Osteoblast (primary cell): ENCODE data around the gene KMT2E. TPM values are rescaled to one million over a fixed set of nuclear protein-coding genes. Genes with fewer than 3 reads are reported as not detected.
A peak's percentile ranks its signal among the peaks of the same experiment; 100 is the strongest.

Experiments used
- DNase-seq: peaks from one replicate; pipeline ENCODE4 v3.0.0; 2011; ENCODE audit warnings: low spot score, mixed read lengths; ENCODE audit not compliant: insufficient read length; ENCODE audit errors: missing footprints
- H2AFZ ChIP-seq: 2 replicates; pipeline ENCODE4 v1.6.0; 2011; ENCODE audit warnings: mild to moderate bottlenecking, low read length
- H3K27ac ChIP-seq: 2 replicates; pipeline ENCODE4 v1.5.1; 2011; ENCODE audit warnings: mild to moderate bottlenecking, low read depth, low read length, moderate library complexity
- H3K27me3 ChIP-seq: 2 replicates; pipeline ENCODE4 v1.6.0; 2012; ENCODE audit warnings: mild to moderate bottlenecking, control low read depth, inconsistent platforms, low read length, moderate library complexity; ENCODE audit not compliant: insufficient read depth
- H3K36me3 ChIP-seq: 2 replicates; pipeline ENCODE4 v1.5.1; 2011; ENCODE audit warnings: mild to moderate bottlenecking, low read length, control low read depth, moderate library complexity; ENCODE audit not compliant: insufficient read depth
- H3K4me1 ChIP-seq: 2 replicates; pipeline ENCODE4 v1.5.1; 2011; ENCODE audit warnings: mild to moderate bottlenecking, low read length, control low read depth, moderate library complexity; ENCODE audit not compliant: insufficient read depth
- H3K4me2 ChIP-seq: 2 replicates; pipeline ENCODE4 v1.6.0; 2011; ENCODE audit warnings: mild to moderate bottlenecking, low read length; ENCODE audit not compliant: insufficient read depth
- H3K4me3 ChIP-seq: fragments of 200-600 bp; sonication (generic); 3 replicates; pipeline ENCODE4 v1.5.1; 2012; ENCODE audit warnings: mild to moderate bottlenecking, low read length, inconsistent platforms; ENCODE audit not compliant: insufficient read depth
- H3K79me2 ChIP-seq: 2 replicates; pipeline ENCODE4 v1.6.0; 2012; ENCODE audit warnings: mild to moderate bottlenecking, low read length, control low read depth, inconsistent platforms; ENCODE audit not compliant: insufficient read depth
- H3K9me3 ChIP-seq: 2 replicates; pipeline ENCODE4 v1.5.1; 2011; ENCODE audit warnings: low read depth, low read length, control low read depth
- H4K20me1 ChIP-seq: 2 replicates; pipeline ENCODE4 v1.6.0; 2012; ENCODE audit warnings: mild to moderate bottlenecking, low read length, control low read depth; ENCODE audit not compliant: insufficient read depth
- CTCF ChIP-seq: IDR thresholded peaks from 2 replicates; pipeline ENCODE4 v1.5.1; 2011; ENCODE audit warnings: mild to moderate bottlenecking, low read depth, low read length, moderate library complexity; ENCODE audit errors: extremely low read depth
- total RNA-seq: library from RNA; depleted of rRNA; stranded (reverse); fragments of >200 nt; gene quantifications from 2 replicates; pipeline ENCODE4 v1.2.3, GENCODE V29; 2012

The KMT2E gene
- total RNA-seq, 1 donor, result 124 TPM

GRCh38 chr7:105127179-105127578 is 113.2 kb downstream of the KMT2E start:
- Histone ChIP-seq H3K27ac (no peak overlapping the region), H2AFZ (no peak overlapping the region), H3K79me2 (peaks cover 29% of the 10 kb centered on the region), H3K4me3 (no peak overlapping the region), H3K4me1 (peaks cover 19% of the 10 kb centered on the region), H3K9me3 (no peaks in the 10 kb centered on the region), H3K36me3 (peaks cover 19% of the 10 kb centered on the region), H3K4me2 (no peak overlapping the region), H4K20me1 (peaks cover 19% of the 10 kb centered on the region), H3K27me3 (no peaks in the 10 kb centered on the region)
- no peak for DNase-seq
- no peak for TF ChIP-seq CTCF

GRCh38 chr7:105130048-105130447 is 116.0 kb downstream of the KMT2E start:
- H3K36me3 ChIP-seq, result peaks cover 20% of the 10 kb centered on the region
- H3K4me3 ChIP-seq, result no peak overlapping the region
- no peaks in the 10 kb centered on the region for H3K9me3 ChIP-seq
- H4K20me1 ChIP-seq, result peaks cover 27% of the 10 kb centered on the region
- no peak for TF ChIP-seq CTCF
- H3K4me2 ChIP-seq, result no peak overlapping the region
- no peaks in the 10 kb centered on the region for H3K27me3 ChIP-seq
- no peak overlapping the region for H3K27ac ChIP-seq
- peaks cover 56% of the 10 kb centered on the region for H3K79me2 ChIP-seq
- DNase-seq, result no peak
- no peak overlapping the region for H2AFZ ChIP-seq
- H3K4me1 ChIP-seq, result peaks cover 20% of the 10 kb centered on the region

GRCh38 chr7:105130580-105130979 is 116.6 kb downstream of the KMT2E start:
- H4K20me1 ChIP-seq, result peaks cover 28% of the 10 kb centered on the region
- TF ChIP-seq CTCF, result no peak
- peaks cover 20% of the 10 kb centered on the region for H3K4me1 ChIP-seq
- peaks cover 15% of the 10 kb centered on the region for H3K36me3 ChIP-seq
- H3K27me3 ChIP-seq, result no peaks in the 10 kb centered on the region
- no peak overlapping the region for H3K4me2 ChIP-seq
- H2AFZ ChIP-seq, result no peak overlapping the region
- H3K9me3 ChIP-seq, result no peaks in the 10 kb centered on the region
- no peak overlapping the region for H3K4me3 ChIP-seq
- peaks cover 61% of the 10 kb centered on the region for H3K79me2 ChIP-seq
- H3K27ac ChIP-seq, result no peak overlapping the region
- DNase-seq, result no peak

GRCh38 chr7:105131033-105131656 is 117.1 kb downstream of the KMT2E start:
- H3K4me1 ChIP-seq, result peaks cover 20% of the 10 kb centered on the region
- peaks cover 64% of the 10 kb centered on the region for H3K79me2 ChIP-seq
- no peak overlapping the region for H3K4me2 ChIP-seq
- H2AFZ ChIP-seq, result no peak overlapping the region
- peaks cover 28% of the 10 kb centered on the region for H4K20me1 ChIP-seq
- H3K9me3 ChIP-seq, result no peaks in the 10 kb centered on the region
- no peak overlapping the region for H3K4me3 ChIP-seq
- TF ChIP-seq CTCF, result no peak
- H3K36me3 ChIP-seq, result peaks cover 11% of the 10 kb centered on the region
- peak; percentile 80 for DNase-seq
- H3K27me3 ChIP-seq, result no peaks in the 10 kb centered on the region
- peak overlapping the region; percentile 31 for H3K27ac ChIP-seq
